ENCODE results near the gene RAP1A. TPM values are rescaled to one million over a fixed set of nuclear protein-coding genes. Genes with fewer than 3 reads are reported as not detected.

Gene RAP1A
- total RNA-seq, 2 donors from 2014 or later: 28.5 to 35.0 TPM

GRCh38 chr1:111582644-111583618 lies 36.7 kb upstream of the RAP1A start:
- 94 to 100% methylated on average over 3 to 8 of the region's 8 CpGs for WGBS, 2 experiments (ENCODE audit: insufficient coverage in 1 of 2, insufficient read length in 1 of 2)
- Histone ChIP-seq H3K9ac (ENCODE audit: extremely low read depth, low read length, poor library complexity, severe bottlenecking) (no peak overlapping the region), H3K9me3 (ENCODE audit: control insufficient read depth, low read length) (no peaks in the 10 kb centered on the region), H3K27me3 (ENCODE audit: control insufficient read depth, insufficient read depth, low read length, poor library complexity, severe bottlenecking) (no peaks in the 10 kb centered on the region), H3K36me3 (ENCODE audit: control insufficient read depth, insufficient read depth, low read length) (no peaks in the 10 kb centered on the region), H3K27ac (ENCODE audit: low read depth, low read length) (no peak overlapping the region), H3K4me1 (ENCODE audit: control insufficient read depth, insufficient read depth, low read length) (no peaks in the 10 kb centered on the region), H3K4me3 (ENCODE audit: low read length) (no peak overlapping the region)
- no peak for DNase-seq
- no peak overlapping the region for H3K27ac Mint-ChIP-seq
- no peaks in the 10 kb centered on the region for H3K9me3 Mint-ChIP-seq
- H3K4me1 Mint-ChIP-seq: no peaks in the 10 kb centered on the region
- H3K27me3 Mint-ChIP-seq (ENCODE audit: insufficient read depth): peaks cover 7% of the 10 kb centered on the region
- TF ChIP-seq, protein P1, sequence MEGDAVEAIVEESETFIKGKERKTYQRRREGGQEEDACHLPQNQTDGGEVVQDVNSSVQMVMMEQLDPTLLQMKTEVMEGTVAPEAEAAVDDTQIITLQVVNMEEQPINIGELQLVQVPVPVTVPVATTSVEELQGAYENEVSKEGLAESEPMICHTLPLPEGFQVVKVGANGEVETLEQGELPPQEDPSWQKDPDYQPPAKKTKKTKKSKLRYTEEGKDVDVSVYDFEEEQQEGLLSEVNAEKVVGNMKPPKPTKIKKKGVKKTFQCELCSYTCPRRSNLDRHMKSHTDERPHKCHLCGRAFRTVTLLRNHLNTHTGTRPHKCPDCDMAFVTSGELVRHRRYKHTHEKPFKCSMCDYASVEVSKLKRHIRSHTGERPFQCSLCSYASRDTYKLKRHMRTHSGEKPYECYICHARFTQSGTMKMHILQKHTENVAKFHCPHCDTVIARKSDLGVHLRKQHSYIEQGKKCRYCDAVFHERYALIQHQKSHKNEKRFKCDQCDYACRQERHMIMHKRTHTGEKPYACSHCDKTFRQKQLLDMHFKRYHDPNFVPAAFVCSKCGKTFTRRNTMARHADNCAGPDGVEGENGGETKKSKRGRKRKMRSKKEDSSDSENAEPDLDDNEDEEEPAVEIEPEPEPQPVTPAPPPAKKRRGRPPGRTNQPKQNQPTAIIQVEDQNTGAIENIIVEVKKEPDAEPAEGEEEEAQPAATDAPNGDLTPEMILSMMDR (conservative IDR thresholded peaks at IDR 0.05): no peak
- H3K36me3 Mint-ChIP-seq (ENCODE audit: low read depth): no peaks in the 10 kb centered on the region
- no peak overlapping the region for H3K4me3 Mint-ChIP-seq

DNA sequence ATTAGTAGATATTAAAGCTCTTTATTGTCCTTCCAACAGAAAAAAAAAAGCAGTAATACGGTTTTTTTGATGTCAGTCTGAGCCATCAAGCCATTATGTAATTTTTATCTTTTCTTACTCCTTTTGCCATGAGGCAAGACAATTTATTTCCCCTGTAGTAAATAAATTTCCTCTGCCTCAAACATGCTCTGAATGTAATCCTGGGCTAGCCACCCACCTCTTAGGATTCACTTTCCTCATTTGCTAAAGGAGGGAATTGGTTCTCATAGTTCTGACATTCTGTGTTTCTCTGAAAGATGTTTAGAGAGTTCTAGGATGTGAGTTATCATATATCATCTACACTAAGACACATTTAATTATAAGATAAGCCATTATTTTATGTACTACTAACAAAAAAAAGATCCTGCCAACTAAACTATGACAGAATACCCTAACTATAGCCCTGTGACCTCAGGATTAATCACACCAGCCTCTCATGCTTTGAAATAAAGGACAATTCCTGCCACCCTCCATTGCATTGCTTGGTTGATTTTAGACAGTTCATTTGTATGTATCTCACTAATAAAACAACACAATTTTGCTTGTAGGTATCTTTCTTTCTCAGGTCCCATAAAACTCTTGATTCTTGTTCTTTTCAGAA lies 34.0 kb upstream of the RAP1A start:
- no peak overlapping the region for H3K27ac Mint-ChIP-seq
- no peaks in the 10 kb centered on the region for H3K9me3 Mint-ChIP-seq
- peaks cover 7% of the 10 kb centered on the region for H3K27me3 Mint-ChIP-seq (ENCODE audit: insufficient read depth)
- no peaks in the 10 kb centered on the region for H3K4me1 ChIP-seq (ENCODE audit: control insufficient read depth, insufficient read depth, low read length)
- no peak for DNase-seq
- TF ChIP-seq, protein P1 (conservative IDR thresholded peaks at IDR 0.05): no peak
- no peak overlapping the region for H3K9ac ChIP-seq (ENCODE audit: extremely low read depth, low read length, poor library complexity, severe bottlenecking)
- H3K4me1 Mint-ChIP-seq: no peaks in the 10 kb centered on the region
- no peaks in the 10 kb centered on the region for H3K36me3 Mint-ChIP-seq (ENCODE audit: low read depth)
- H3K27ac ChIP-seq (ENCODE audit: low read depth, low read length): no peak overlapping the region
- no peaks in the 10 kb centered on the region for H3K27me3 ChIP-seq (ENCODE audit: control insufficient read depth, insufficient read depth, low read length, poor library complexity, severe bottlenecking)
- H3K36me3 ChIP-seq (ENCODE audit: control insufficient read depth, insufficient read depth, low read length): no peaks in the 10 kb centered on the region
- 67 to 77% methylated on average over 1 of the region's 1 CpG for WGBS, 2 experiments (ENCODE audit: insufficient coverage in 1 of 2, insufficient read length in 1 of 2)
- no peaks in the 10 kb centered on the region for H3K9me3 ChIP-seq (ENCODE audit: control insufficient read depth, low read length)
- H3K4me3 ChIP-seq (ENCODE audit: low read length): no peak overlapping the region
- H3K4me3 Mint-ChIP-seq: no peak overlapping the region

GRCh38 chr1:111586112-111586511 lies 33.5 kb upstream of the RAP1A start:
- H3K9ac ChIP-seq (ENCODE audit: extremely low read depth, low read length, poor library complexity, severe bottlenecking): no peak overlapping the region
- Mint-ChIP-seq H3K27ac (no peak overlapping the region), H3K36me3 (ENCODE audit: low read depth) (no peaks in the 10 kb centered on the region), H3K27me3 (ENCODE audit: insufficient read depth) (peaks cover 7% of the 10 kb centered on the region), H3K4me3 (no peak overlapping the region), H3K4me1 (no peaks in the 10 kb centered on the region), H3K9me3 (no peaks in the 10 kb centered on the region)
- H3K4me3 ChIP-seq (ENCODE audit: low read length): no peak overlapping the region
- TF ChIP-seq, protein P1 (conservative IDR thresholded peaks at IDR 0.05): no peak
- no peaks in the 10 kb centered on the region for H3K4me1 ChIP-seq (ENCODE audit: control insufficient read depth, insufficient read depth, low read length)
- DNase-seq: no peak
- no peaks in the 10 kb centered on the region for H3K36me3 ChIP-seq (ENCODE audit: control insufficient read depth, insufficient read depth, low read length)
- WGBS, 2 experiments (ENCODE audit: insufficient coverage in 1 of 2, insufficient read length in 1 of 2): 80 to 91% methylated on average over 1 to 2 of the region's 2 CpGs
- no peak overlapping the region for H3K27ac ChIP-seq (ENCODE audit: low read depth, low read length)
- H3K27me3 ChIP-seq (ENCODE audit: control insufficient read depth, insufficient read depth, low read length, poor library complexity, severe bottlenecking): no peaks in the 10 kb centered on the region
- no peaks in the 10 kb centered on the region for H3K9me3 ChIP-seq (ENCODE audit: control insufficient read depth, low read length)
